ENCODE data around the gene KDM4B. TPM values are rescaled to one million over a fixed set of nuclear protein-coding genes. Genes with fewer than 3 reads are reported as not detected.

The KDM4B gene
- total and polyA plus RNA-seq, 9 of the 15 experiments (the other 6 are each of a cell fraction or from before 2014, with no cell fraction given) = 0.21 to 29.9 (median 7.3) TPM

DNA sequence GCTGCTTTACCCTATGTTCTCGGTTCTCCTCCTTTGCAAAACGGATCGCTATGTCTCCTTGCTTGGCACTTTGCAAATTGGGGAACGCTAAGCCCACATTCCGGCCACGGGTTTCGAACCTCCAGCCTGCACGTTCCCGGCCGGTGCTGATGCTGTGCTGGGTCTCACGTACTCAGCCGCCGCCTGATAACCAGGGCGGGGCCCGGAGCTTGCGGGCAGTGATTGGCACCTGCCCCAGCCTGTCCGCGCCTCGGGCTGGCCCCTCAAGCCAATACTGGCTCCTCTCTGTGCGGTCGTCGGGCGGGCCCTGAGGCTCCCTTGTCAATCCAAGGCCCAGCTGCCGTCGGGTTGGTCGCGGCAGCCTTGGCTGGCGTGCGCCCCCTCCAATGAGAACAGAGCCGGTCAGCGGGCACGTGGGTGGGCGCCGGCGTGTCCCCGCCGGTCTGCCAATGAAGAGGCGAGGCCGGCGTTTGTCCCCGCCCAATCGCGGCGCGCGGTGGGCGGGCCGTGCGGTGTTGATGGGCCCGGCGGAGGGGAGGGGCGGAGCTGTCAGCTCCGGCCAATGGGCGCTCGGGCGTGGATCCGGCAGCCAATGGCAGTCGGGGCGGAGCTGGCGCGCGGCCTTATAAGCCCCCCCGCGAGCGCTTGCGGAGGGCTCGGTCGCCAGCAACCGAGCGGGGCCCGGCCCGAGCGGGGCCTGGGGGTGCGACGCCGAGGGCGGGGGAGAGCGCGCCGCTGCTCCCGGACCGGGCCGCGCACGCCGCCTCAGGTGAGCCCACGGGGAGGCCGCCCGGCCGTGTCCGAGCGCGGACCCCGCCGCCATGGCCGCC lies at the start of gene KDM4B (continued):
- TF ChIP-seq HMGN3 (IDR thresholded peaks at IDR 0.05; ENCODE audit: borderline replicate concordance, extremely low read depth, insufficient read length, low read depth, low read length) (peak; percentile 72), PKNOX1 (IDR thresholded peaks at IDR 0.05) (peak; percentile 100), FOXP4 (CRISPR knock-in tag; IDR thresholded peaks at IDR 0.05; ENCODE audit: borderline replicate concordance) (no peak), TBP (optimal IDR thresholded peaks at IDR 0.05; ENCODE audit: low read depth, low read length) (peak; percentile 99), CBFB (CRISPR knock-in tag; IDR thresholded peaks at IDR 0.05) (no peak), KLF16 (IDR thresholded peaks at IDR 0.05) (no peak), ADNP (tag; IDR thresholded peaks at IDR 0.05) (peak; percentile 99), ZNF639 (CRISPR knock-in tag; conservative IDR thresholded peaks at IDR 0.05 in 1 of 2, IDR thresholded peaks at IDR 0.05 in 1 of 2) (peak in 1 of 2 experiments; percentile 60; a peak in 1 of 4 replicates), PYGO2 (tag; IDR thresholded peaks at IDR 0.05) (no peak), XRCC3 (IDR thresholded peaks at IDR 0.05) (no peak), NRF1 (conservative IDR thresholded peaks at IDR 0.05 in 1 of 2, IDR thresholded peaks at IDR 0.05 in 1 of 2) (peak; percentile 81 to 84), ZBTB17 (CRISPR knock-in tag; IDR thresholded peaks at IDR 0.05) (no peak), HDAC1 (IDR thresholded peaks at IDR 0.05) (0 out of 4 replicates have a peak, but pooled peaks of 1 of the 2 experiments have one; percentile 22), ZNF707 (CRISPR knock-in tag; conservative IDR thresholded peaks at IDR 0.05) (no peak), RAD51 (IDR thresholded peaks at IDR 0.05; ENCODE audit: borderline replicate concordance, low read depth) (peak; percentile 95), ZNF75A (CRISPR knock-in tag; IDR thresholded peaks at IDR 0.05) (no peak), ZNF717 (CRISPR knock-in tag; IDR thresholded peaks at IDR 0.05) (no peak), PPARD (CRISPR knock-in tag; IDR thresholded peaks at IDR 0.05) (no peak), NCOR1 (IDR thresholded peaks at IDR 0.05) (no peak), PCBP1 (IDR thresholded peaks at IDR 0.05; ENCODE audit: low read depth, low read length, poor library complexity, severe bottlenecking) (peak; percentile 73), DMBX1 (CRISPR knock-in tag; IDR thresholded peaks at IDR 0.05; ENCODE audit: borderline replicate concordance) (no peak), SIRT6 (IDR thresholded peaks at IDR 0.05; ENCODE audit: low read depth, low read length) (no peak), ZC3H11A (IDR thresholded peaks at IDR 0.05; ENCODE audit: low read depth, low read length) (no peak), NELFE (IDR thresholded peaks at IDR 0.05; ENCODE audit: insufficient read depth, insufficient read length) (peak; percentile 32), SMARCC2 (IDR thresholded peaks at IDR 0.05; ENCODE audit: low read depth) (no peak)
